AML-193 (cell line): ENCODE data around the gene CRNKL1.

ENCODE experiments used
- DNase-seq, 2 experiments: peaks; one replicate each; lab custom pipeline; 2025; lab: John Stamatoyannopoulos, UW

CRNKL1 gene

GRCh38 chr20:20063941-20064702 is 11.9 kb upstream of the CRNKL1 start:
- DNase-seq: no peak

DNA sequence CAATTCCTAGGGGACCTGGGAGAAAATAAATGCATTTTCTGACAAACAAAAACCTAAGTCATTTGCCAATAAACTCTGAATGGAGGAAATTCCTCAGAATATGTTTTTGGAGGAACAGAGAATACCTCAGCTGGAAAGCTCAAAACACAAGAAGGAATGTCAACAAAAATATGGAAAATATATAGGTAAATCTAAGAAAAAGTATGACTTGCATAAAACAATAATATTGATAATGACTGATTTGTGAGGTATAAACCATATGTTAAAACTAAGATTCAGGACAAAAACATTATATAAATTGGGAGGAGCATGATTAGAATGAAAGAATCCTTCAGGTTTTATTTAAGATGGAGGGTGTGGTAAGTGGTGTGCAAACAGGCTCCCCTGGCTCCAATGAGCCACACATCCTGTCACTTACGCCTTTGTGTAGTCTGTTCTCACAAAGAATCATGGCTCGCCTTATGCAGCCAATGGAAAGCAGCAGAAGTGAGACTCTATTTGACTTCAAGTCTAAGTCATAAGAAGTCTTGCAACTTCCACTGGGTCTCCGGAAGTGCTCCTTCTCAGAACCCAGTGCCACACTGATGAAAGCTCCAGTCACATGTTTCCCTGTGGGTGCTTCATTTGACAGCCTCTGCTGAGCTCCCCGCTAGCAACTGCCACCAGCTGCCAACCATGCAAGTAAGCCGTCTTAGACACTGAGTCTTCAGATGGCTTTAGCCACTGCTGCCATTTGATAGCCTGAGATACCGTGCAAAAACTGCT is 8.2 kb upstream of the CRNKL1 start:
- DNase-seq: no peak

DNA sequence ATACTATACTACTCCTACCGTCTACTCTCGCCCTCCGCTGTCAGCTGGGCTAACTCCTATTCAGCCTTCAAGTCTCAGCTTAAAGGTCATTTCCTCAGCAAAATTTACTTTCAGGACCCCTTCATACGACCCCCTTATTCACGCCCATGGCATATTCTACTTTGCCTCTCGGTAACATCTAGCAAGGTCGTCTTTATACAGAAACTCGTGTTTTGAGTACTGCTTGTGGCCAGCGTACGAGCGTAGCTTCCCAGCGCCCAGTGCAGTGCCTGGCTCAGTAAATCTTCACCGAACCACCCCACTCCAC is 546 bp downstream of the CRNKL1 start:
- DNase-seq: no peak

- DNase-seq: no peak
These were observed 12.4 kb downstream of the CRNKL1 start for GRCh38 chr20:20039752-20040387.

- no peak for DNase-seq
These were observed 13.7 kb downstream of the CRNKL1 start for GRCh38 chr20:20038586-20038985.

GRCh38 chr20:20037960-20038359 is 14.3 kb downstream of the CRNKL1 start:
- DNase-seq: no peak

- no peak for DNase-seq
These were observed 15.5 kb downstream of the CRNKL1 start for GRCh38 chr20:20036756-20037155.

- DNase-seq: no peak
These were observed 17.8 kb downstream of the CRNKL1 start for GRCh38 chr20:20034486-20034885.

DNA sequence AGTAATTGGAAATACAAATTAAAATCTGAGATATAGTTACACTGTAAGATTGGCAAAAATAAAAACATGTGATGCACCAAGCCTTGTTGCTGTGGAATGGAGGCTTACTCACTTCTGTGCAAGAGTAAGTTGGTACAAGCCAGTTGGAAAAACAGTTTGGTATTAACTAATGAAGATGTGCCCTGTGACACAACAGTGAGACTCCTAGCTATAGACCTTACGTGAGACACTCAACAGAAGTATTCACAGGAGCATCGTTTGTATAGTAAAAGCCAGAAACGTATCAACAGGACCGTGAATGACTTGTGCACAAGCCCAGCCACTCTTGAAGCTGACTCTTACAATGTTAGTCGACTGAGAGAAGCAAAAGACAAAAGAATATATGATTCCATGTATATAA is 20.5 kb downstream of the CRNKL1 start:
- no peak for DNase-seq

GRCh38 chr20:20027284-20027683 is 25.0 kb downstream of the CRNKL1 start:
- no peak for DNase-seq

DNA sequence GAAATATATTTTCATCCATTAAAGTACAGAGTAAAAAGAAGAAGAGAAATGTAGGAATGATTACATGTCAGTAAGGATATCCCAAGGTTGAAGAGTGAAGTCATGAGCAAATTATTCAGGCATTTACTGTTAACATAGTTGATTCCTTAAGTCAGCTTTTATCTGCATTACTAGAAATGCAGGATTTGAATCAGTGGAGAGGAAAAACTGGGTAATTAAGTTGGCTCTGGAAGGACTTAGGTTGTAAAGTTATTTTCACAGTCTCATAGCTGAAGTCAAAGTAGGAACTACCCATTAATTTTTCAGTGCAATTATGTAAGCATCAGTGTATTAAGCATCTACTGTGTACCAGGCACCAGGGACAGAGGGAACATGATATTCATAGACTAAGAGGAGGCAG is 27.3 kb downstream of the CRNKL1 start:
- DNase-seq: no peak

- DNase-seq: no peak
These were observed 28.9 kb downstream of the CRNKL1 start for GRCh38 chr20:20023395-20023794.

DNA sequence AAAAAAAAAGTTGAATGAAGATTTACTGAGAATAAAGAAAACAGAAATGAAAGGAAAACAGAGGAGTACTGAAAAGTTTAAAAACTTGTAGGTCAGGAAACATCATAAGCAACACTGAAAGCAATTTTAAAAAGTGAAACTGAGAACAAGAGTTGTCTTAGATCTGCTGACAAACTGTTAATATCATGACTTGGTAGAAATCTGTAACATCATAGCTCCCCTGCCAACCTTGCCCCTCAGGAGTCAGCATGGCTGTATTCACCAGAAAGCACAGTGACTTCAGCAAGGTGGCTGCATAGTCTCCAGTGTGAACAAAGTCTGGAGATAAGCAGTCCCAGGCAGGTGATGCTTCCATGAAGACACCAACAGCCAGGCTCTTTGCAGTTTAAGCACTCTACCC is 29.8 kb downstream of the CRNKL1 start:
- DNase-seq: no peak

GRCh38 chr20:20021835-20022234 is 30.4 kb downstream of the CRNKL1 start:
- no peak for DNase-seq

DNA sequence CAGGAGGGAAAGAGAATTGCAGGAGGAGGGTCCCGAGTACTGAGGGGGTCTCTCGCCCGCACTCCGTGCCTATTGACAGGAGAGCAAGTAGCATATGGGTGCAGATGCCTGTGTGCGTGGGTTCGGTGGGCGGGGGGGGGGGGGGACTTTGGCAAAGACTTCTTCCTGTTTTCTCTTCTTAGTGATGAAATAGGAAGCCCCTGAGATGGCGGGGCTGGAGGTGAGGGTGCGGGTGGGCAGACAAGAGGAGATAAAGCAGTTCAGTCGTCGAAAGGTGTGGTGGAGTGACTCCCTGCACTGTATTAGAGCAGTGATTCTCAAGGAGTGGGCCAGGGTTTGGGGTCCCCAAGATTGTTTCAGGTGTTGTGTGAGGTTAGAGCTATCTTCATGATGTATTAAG is 31.4 kb downstream of the CRNKL1 start:
- no peak for DNase-seq

DNA sequence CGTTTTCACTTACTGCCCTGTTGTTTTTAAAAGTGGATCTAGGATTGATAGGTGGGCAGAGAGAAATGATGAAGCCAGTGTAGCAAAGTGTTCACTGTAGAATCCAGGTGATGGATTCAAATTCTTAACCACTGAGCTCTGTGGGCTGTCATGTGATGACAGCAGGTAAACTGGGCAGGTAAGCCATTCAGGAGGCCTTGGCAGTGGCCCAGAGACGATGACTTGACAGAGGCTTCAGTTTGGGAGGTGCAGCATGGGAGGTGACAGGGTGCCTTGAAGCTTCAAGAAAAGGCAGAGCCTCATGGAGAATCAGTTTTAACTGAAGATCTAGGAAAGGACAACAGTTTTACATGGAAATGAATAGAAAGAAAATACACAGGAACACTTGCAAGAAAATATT is 33.1 kb downstream of the CRNKL1 start:
- no peak for DNase-seq

DNA sequence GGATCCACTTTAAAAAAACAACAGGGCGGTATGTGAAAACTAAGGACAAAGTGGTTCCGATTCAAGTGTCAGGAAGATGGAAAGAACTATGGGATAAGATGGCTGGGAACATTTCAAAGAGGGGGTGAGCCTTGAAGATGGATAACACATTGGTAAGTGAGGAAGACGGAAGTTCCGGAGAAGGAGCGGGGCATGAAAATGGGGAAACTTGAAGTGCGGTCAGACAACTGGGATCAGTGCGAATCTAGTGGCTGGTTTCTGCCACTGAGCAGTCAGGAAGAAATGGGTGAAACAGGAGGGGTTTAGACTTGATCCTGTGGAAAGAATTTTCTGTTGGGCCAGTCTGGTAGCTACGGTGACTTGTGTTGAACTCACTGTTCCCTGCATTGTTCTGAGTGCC is 33.9 kb downstream of the CRNKL1 start:
- DNase-seq: peak in 1 of 2 experiments; percentile 27

DNA sequence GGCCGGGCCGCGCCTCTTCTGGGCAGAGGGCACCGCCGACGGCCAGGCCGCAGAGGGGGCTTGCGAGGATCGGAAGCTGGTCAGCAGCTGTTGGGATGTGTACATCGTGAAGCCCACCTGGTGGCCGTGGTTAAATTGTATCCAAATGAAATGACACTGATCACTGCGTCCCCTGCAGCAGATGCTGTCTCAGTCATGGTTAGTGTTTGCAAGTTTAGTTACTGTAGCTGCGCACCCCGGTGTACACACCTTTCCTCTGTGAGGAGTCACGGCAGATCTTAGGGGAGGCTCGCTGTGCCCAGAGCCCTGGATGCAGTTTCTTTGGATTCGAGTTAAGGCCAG is 34.5 kb downstream of the CRNKL1 start:
- no peak for DNase-seq

- DNase-seq: peak; percentile 82 to 84
These were observed 35.0 kb downstream of the CRNKL1 start, which contains the start of gene NAA20 for GRCh38 chr20:20017001-20017843. NAA20 (plus strand) TSS chr20:20017362; CDS start chr20:20017397, 35 bp downstream.

- DNase-seq: peak in 1 of 2 experiments; percentile 2
These were observed 37.6 kb downstream of the CRNKL1 start for GRCh38 chr20:20014659-20015058.

- DNase-seq: no peak
These were observed 39.7 kb downstream of the CRNKL1 start for GRCh38 chr20:20012541-20012940.
